Epithelial cell of proximal tubule (primary cell): Measurements from ENCODE around the gene SOX6. TPM values are rescaled to one million over a fixed set of nuclear protein-coding genes. Genes with fewer than 3 reads are reported as not detected.

Source experiments
- DNase-seq: peaks from one replicate; pipeline ENCODE4 v3.0.0-alpha.2; 2011; ENCODE audit warnings: low read depth
- H3K4me3 ChIP-seq: 2 replicates; pipeline ENCODE4 v1.5.1; 2011; ENCODE audit warnings: low read depth, mild to moderate bottlenecking, low read length
- total RNA-seq: library from RNA; depleted of rRNA; stranded (reverse); fragments of >200 nt; gene quantifications from 2 replicates; pipeline ENCODE4 v1.2.3, GENCODE V29; 2015
- TF ChIP-seq, protein P1 (sequence below): conservative IDR thresholded peaks from 2 replicates; pipeline ENCODE4 v1.5.1; 2012; ENCODE audit warnings: low read depth, mild to moderate bottlenecking, low read length

SOX6 gene
- total RNA-seq, 1 donor from 2014 or later = 1.6 TPM

DNA sequence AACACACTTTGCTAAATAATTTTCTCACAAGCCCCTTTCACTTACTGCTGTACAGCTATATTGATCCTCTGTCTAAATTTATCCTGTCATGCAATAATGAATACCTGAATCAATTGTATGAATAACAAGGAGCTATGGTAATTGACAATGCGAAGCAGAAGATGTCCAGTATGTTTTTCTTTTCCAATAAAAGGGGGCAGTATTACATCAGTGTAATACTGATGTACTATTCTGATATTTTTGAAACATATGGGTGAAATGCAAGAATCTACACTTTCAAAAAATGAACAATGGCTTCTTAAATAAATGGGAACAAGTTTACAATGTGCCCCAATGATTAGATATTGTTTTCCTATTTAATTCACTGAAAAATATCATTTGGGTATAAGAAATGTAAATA, 315.1 kb downstream of the SOX6 start:
- TF ChIP-seq, protein P1, sequence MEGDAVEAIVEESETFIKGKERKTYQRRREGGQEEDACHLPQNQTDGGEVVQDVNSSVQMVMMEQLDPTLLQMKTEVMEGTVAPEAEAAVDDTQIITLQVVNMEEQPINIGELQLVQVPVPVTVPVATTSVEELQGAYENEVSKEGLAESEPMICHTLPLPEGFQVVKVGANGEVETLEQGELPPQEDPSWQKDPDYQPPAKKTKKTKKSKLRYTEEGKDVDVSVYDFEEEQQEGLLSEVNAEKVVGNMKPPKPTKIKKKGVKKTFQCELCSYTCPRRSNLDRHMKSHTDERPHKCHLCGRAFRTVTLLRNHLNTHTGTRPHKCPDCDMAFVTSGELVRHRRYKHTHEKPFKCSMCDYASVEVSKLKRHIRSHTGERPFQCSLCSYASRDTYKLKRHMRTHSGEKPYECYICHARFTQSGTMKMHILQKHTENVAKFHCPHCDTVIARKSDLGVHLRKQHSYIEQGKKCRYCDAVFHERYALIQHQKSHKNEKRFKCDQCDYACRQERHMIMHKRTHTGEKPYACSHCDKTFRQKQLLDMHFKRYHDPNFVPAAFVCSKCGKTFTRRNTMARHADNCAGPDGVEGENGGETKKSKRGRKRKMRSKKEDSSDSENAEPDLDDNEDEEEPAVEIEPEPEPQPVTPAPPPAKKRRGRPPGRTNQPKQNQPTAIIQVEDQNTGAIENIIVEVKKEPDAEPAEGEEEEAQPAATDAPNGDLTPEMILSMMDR = no peak
- DNase-seq = no peak
- no peak overlapping the region for H3K4me3 ChIP-seq

DNA sequence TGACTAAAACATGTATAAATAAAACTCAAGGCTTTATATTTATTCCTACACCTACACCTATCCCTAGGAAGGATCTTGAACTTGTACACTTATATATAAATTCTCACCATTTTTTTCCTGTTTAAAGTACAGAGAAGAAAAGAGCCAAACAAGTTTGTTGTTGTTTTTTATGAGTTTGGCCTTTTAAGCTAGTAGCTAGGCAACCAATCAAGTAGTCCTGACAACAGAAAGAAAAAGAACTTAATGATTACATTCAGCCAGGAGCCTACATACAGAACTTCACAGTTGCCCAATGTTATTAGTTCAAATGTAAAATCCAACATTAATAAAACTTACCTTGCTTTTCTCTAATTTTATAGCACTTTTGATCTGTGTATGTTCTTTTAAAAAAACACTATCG, 316.2 kb downstream of the SOX6 start:
- no peak overlapping the region for H3K4me3 ChIP-seq
- no peak for DNase-seq
- TF ChIP-seq, protein P1 = no peak

DNA sequence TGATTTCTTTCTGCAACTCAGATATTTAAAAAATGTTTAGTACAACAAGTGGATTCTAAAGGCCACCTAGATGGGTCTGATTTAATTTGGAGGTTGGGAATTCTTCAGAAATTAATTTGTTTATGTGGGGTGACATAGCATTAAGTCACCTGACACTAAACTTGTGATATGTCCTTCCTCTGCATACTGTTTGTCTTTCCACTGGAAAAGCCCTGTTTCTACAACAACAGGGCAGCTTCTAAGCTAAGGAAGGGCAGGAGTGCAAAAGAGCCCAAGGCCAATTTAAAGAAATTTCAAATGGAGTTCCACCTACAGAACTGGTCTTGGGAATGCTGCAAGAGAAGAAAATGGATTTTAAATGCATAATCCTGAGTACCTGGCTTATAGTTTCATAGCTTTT, 319.2 kb downstream of the SOX6 start:
- DNase-seq = no peak
- no peak overlapping the region for H3K4me3 ChIP-seq
- TF ChIP-seq, protein P1 = no peak

DNA sequence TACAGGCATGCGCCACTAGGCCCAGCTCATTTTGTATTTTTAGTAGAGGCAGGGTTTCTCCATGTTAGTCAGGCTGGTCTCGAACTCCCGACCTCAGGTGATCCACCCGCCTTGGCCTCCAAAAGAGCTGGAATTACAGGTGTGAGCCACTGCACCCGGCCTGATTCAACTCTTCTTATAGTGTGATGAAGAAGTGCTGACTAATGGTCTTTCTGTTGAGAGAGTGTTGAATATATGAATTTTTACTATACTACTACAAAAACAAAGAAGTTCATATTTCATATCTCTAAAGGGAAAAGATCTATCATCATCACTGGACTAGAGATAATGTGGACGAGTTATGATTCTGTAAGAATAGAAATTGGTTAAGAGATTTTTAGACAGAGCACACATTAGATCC, 320.1 kb downstream of the SOX6 start:
- no peak overlapping the region for H3K4me3 ChIP-seq
- TF ChIP-seq, protein P1 = no peak
- DNase-seq = no peak

DNA sequence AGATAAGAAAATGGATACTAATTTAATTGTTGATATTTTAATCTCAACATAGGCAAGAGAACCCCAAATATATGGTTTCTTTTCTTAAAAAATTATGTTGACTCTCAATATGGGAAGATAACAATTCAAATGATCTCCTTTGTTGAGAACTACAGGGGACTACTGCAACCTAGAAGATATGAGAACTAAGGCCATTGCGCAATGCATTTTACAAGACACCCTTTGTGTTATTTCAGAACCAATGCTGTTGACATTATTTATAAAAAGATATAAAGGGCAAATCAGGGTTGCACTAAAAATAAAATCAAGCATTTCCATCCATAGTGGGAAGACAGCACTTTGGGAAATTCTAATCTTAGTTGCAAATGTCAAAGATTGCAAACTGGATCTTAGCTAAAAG, 322.3 kb downstream of the SOX6 start:
- TF ChIP-seq, protein P1 = no peak
- no peak for DNase-seq
- H3K4me3 ChIP-seq = no peak overlapping the region

DNA sequence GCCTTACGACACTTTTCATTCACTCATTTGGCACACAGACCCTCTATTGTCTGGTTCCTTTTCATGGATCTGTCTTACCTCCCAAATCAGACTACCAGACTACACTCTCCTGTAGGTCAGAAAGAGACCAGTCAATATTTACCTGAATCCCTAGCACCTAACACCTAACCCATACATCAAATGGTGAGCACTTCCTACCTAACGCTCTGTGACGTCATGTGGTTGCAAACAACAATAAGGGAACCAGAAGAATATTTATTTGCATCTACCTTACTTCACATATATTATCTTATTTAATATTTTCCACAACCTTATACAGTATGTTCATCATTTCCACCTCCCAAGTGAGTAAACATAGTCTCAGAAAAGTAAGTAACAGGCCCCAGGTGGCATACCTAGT, 323.4 kb downstream of the SOX6 start:
- no peak for DNase-seq
- TF ChIP-seq, protein P1 = no peak
- H3K4me3 ChIP-seq = no peak overlapping the region

DNA sequence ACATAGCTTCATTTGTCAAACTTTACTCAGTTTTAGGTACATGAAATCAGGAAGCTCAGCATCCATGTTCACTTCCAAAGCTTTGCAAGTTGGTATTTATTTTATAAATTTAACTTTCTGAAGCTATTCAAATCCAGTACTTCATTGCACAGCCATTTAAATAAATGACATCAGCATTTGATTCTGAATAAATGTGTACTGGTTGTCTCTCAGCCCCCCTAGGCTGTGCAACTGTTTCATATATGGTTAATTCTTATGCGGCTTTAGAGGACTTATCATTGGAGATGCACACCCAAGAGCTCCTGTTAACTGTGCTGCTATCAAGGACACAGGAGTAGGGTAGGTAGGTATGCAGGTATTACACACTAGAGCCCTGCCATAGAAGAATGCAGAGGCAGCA, 325.1 kb downstream of the SOX6 start:
- H3K4me3 ChIP-seq = no peak overlapping the region
- TF ChIP-seq, protein P1 = no peak
- no peak for DNase-seq
